OCI-LY1 (cell line): ENCODE data around the gene ARSI.

Experiments used
- H2AFZ ChIP-seq: fragments of 200-600 bp; sonication (generic), shearing (Covaris generic); 2 replicates; pipeline ENCODE4 v1.6.0; 2014; ENCODE audit warnings: antibody characterized with exemption, mild to moderate bottlenecking, low read length
- H3F3A ChIP-seq: fragments of 200-600 bp; sonication (generic), shearing (Covaris generic); 2 replicates; pipeline ENCODE4 v1.6.0; 2014; ENCODE audit warnings: mild to moderate bottlenecking, antibody characterized with exemption, low read length, moderate library complexity; ENCODE audit not compliant: insufficient read depth
- H3K27ac ChIP-seq: fragments of 200-600 bp; sonication (generic); 2 replicates; pipeline ENCODE4 v1.5.1; 2014; ENCODE audit warnings: low read length, mixed run types, mild to moderate bottlenecking, low read depth; ENCODE audit not compliant: poor library complexity, severe bottlenecking
- H3K27me3 ChIP-seq: fragments of 200-600 bp; sonication (generic); 2 replicates; pipeline ENCODE4 v1.6.0; 2014; ENCODE audit warnings: antibody characterized with exemption, mild to moderate bottlenecking, low read length, moderate library complexity; ENCODE audit not compliant: insufficient read depth
- H3K36me3 ChIP-seq: fragments of 200-600 bp; sonication (generic); 2 replicates; pipeline ENCODE4 v1.6.1; 2014; ENCODE audit warnings: mild to moderate bottlenecking, antibody characterized with exemption, low read length, moderate library complexity, mixed read lengths; ENCODE audit not compliant: insufficient read depth
- H3K4me1 ChIP-seq: fragments of 200-600 bp; sonication (generic); 2 replicates; pipeline ENCODE4 v1.5.1; 2014; ENCODE audit warnings: mild to moderate bottlenecking, low read length, moderate library complexity; ENCODE audit not compliant: insufficient read depth, severe bottlenecking
- H3K4me2 ChIP-seq: fragments of 200-600 bp; sonication (generic), shearing (Covaris generic); 2 replicates; pipeline ENCODE4 v1.6.1; 2014; ENCODE audit warnings: low read length
- H3K4me3 ChIP-seq: fragments of 200-600 bp; sonication (generic); 2 replicates; pipeline ENCODE4 v1.5.1; 2014; ENCODE audit warnings: low read length, low read depth, mild to moderate bottlenecking, mixed read lengths; ENCODE audit not compliant: poor library complexity, severe bottlenecking
- H3K79me2 ChIP-seq: fragments of 200-600 bp; shearing (Covaris generic); 2 replicates; pipeline ENCODE4 v1.6.1; 2016; ENCODE audit warnings: mixed run types, low read length, mixed read lengths; ENCODE audit not compliant: insufficient read depth
- H3K9ac ChIP-seq: fragments of 200-600 bp; sonication (generic), shearing (Covaris generic); 2 replicates; pipeline ENCODE4 v1.6.1; 2014; ENCODE audit warnings: mild to moderate bottlenecking, low read length, mixed read lengths
- H3K9me2 ChIP-seq: fragments of 200-600 bp; sonication (generic), shearing (Covaris generic); 2 replicates; pipeline ENCODE4 v1.6.1; 2014; ENCODE audit warnings: low read depth, mild to moderate bottlenecking, low read length, mixed read lengths
- H3K9me3 ChIP-seq: fragments of 200-600 bp; shearing (Covaris generic); 2 replicates; pipeline ENCODE4 v1.6.1; 2014; ENCODE audit warnings: low read length, mixed read lengths
- H4K20me1 ChIP-seq: fragments of 200-600 bp; sonication (generic), shearing (Covaris generic); 2 replicates; pipeline ENCODE4 v1.6.0; 2016; ENCODE audit warnings: mild to moderate bottlenecking, low read length; ENCODE audit not compliant: insufficient read depth
- CTCF ChIP-seq: fragments of 200-600 bp; sonication (generic), shearing (Covaris generic); IDR thresholded peaks from 2 replicates; pipeline ENCODE4 v1.5.1; 2017; ENCODE audit warnings: mild to moderate bottlenecking, antibody characterized with exemption, low read length, moderate library complexity, mixed read lengths
- EZH2 ChIP-seq: fragments of 200-600 bp; sonication (generic), shearing (Covaris generic); IDR thresholded peaks from 2 replicates; pipeline ENCODE4 v1.8.0; 2017; ENCODE audit warnings: borderline replicate concordance, mixed run types, mild to moderate bottlenecking, antibody characterized with exemption, low read length, moderate library complexity, mixed read lengths

Gene ARSI

GRCh38 chr5:150263375-150263775 lies 39.3 kb downstream of the ARSI start:
- Histone ChIP-seq H3K4me1 (no peaks in the 10 kb centered on the region), H3K9me3 (no peaks in the 10 kb centered on the region), H3K27ac (no peak overlapping the region), H3K4me2 (no peak overlapping the region), H3F3A (no peaks in the 10 kb centered on the region), H3K9ac (no peak overlapping the region), H4K20me1 (no peaks in the 10 kb centered on the region), H3K27me3 (no peaks in the 10 kb centered on the region; the same call in 1 of the 2 replicates), H3K9me2 (no peaks in the 10 kb centered on the region), H2AFZ (no peak overlapping the region), H3K79me2 (no peaks in the 10 kb centered on the region), H3K36me3 (no peaks in the 10 kb centered on the region), H3K4me3 (no peak overlapping the region)
- TF ChIP-seq EZH2 (no peak), CTCF (no peak)

- Histone ChIP-seq H3K9me2 (no peaks in the 10 kb centered on the region), H4K20me1 (no peaks in the 10 kb centered on the region), H3K4me1 (no peaks in the 10 kb centered on the region), H3K4me3 (no peak overlapping the region), H2AFZ (no peak overlapping the region), H3K27ac (no peak overlapping the region), H3F3A (no peaks in the 10 kb centered on the region), H3K27me3 (no peaks in the 10 kb centered on the region; the same call in 1 of the 2 replicates), H3K9ac (no peak overlapping the region), H3K36me3 (no peaks in the 10 kb centered on the region), H3K9me3 (no peaks in the 10 kb centered on the region), H3K79me2 (no peaks in the 10 kb centered on the region), H3K4me2 (no peak overlapping the region)
- no peak for TF ChIP-seq CTCF
- TF ChIP-seq EZH2: no peak
Measured at GRCh38 chr5:150262502-150262901, 40.2 kb downstream of the ARSI start.

- Histone ChIP-seq H2AFZ (no peak overlapping the region), H3K36me3 (no peaks in the 10 kb centered on the region), H3K4me2 (no peak overlapping the region), H3K9me2 (no peaks in the 10 kb centered on the region), H3K27me3 (no peaks in the 10 kb centered on the region; the same call in 1 of the 2 replicates), H3K4me1 (no peaks in the 10 kb centered on the region), H3K4me3 (no peak overlapping the region), H3K79me2 (no peaks in the 10 kb centered on the region), H3K9ac (no peak overlapping the region), H3K27ac (no peak overlapping the region), H4K20me1 (no peaks in the 10 kb centered on the region), H3F3A (no peaks in the 10 kb centered on the region), H3K9me3 (no peaks in the 10 kb centered on the region)
- TF ChIP-seq EZH2 (no peak), CTCF (no peak)
Measured at GRCh38 chr5:150261231-150261630, 41.5 kb downstream of the ARSI start.
